GM21390 (cell line): ENCODE results near the gene GSKIP.

Experiments used
- ATAC-seq: cut with Tn5 transposase; IDR thresholded peaks from one replicate; pipeline ENCODE4 v1.9.1; 2021; ENCODE audit not compliant: unreplicated experiment

GSKIP gene

DNA sequence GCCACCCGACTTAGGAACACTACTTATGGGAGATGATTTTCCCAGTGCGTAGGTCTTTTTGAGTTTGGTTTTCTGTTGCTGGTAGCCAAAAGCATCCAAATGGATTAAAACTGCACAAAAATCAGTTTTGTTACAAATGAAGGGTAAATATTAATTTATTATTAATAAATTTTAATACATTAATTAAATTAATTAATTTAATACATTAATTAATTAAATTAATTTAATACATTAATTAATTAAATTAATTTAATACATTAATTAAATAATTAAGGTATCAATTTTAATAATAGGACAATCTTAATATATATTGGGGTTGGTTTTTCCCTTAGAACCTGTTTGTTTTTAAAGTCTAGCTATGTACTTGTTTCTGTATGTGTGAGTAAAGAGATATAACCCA is 52.2 kb downstream of the GSKIP start:
- ATAC-seq: no peak

DNA sequence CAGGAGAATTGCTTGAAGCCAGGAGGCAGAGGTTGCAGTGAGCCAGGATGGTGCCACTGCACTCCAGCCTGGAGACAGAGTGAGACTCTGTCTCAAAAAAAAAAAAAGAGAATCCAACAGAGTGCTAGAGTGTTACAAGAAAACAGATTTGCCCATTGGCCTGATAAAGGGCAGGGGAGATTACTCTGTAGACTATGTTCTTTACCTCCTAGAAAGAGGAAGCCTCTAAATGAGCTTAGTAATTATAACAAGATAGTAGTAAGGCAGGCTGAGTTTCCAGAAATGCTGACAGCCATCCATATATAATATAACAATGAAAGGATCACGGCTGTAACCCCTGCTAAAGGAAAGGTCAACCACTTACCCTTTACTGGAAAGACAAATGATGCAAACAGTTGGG is 53.0 kb downstream of the GSKIP start:
- no peak for ATAC-seq

DNA sequence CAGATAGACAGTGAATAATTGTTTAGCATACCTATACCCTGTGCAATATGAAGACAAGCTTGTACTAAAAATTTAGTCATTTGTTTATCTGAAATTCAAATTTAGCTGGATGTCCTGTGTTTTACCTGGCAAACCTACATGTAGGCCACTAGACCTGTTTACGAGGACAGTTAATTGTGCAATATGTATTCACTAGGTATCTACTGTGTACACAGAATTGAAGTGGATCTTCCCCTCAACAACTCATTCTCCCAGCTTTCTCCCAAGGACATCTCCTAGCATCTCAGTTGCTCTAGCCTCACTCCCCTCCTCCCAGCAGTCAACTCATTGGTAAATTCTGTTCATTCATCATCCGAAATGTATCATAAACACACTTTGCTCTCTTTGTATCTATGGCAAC is 53.9 kb downstream of the GSKIP start:
- no peak for ATAC-seq

DNA sequence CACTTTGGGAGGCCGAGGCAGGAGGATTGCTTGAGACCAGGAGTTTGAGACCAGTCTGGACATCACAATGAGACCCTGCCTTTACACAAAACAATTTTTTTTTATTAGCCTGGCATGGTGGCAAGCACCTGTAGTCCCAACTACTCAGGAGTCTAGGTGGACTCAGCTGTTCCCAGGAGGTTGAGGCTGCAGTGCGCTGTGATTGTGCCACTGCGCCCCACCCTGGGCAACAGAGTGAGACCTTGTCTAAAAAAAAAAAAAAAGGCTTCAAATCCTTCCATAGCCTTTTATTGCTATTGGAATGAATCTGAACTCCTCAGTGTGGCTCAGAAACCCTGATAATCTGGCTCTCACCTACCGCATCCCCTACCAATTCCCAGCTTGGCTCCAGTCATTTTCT is 54.7 kb downstream of the GSKIP start:
- ATAC-seq: no peak

DNA sequence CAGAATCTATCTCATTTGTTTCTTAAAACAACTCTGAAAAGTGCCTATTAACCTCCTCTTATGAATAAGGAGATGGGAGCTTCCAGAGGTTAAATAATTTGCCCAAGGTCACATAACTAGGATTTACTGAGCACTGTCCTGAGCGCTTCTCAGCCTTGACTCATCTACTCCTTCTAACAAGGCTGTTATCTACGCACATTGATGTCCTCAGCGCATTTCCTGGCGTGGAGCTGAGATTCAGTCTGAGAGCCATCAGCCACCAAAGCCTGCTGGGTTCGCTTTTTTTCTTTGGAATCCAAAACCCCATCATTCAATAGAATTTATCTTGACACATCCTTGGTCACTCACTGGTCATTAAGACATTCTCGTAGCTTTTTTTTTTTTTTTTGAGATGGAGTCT is 57.9 kb downstream of the GSKIP start:
- ATAC-seq: no peak

DNA sequence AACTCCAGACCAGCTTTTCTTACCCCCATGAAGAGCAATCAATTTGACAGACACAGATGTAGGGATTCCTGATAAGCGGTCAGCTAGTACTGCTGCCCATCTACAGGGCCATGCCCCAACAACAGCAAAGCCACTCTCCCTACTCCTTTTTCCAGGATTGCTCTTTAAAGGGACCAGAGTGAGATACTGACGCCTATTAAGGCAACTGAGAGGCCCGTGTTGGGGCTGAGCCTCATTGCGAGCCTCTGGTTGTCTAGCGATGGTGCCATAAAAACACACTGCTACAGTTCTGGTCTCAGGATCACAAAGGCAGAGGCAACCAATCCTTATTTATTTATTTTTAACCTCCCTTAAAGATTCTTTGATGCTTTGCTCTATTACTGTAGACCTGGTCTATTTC is 59.7 kb downstream of the GSKIP start:
- ATAC-seq: no peak

DNA sequence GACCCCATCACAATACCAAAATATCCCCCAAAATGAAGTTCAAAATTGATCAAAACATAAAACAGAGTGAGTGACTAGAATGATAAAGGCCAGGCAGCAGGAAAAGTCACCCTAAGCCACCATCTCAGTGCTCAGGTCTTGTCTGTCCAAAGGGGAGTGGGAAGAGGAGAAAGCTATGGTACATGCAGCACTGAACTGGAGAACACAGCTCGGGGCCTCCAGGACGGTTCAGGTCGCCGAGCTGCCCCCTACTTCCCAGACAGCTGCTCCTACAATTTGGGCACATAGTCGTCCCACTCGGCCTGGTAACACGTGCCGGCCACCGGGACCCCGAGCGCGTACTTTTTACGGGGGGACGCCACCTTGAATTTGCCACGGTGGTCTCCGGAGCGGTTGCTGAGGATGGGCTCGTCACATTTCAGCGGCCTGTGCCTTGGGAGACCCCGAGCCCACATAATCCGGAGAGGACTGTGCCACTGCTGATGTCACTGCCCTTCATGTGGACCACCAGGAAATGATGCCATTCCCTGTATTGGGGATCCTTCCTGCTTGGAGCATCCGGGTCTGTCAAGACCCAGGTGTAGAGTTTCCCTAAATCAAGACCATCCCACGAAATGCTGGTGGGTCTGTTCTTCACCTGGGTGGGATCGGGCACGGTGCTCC is 60.3 kb downstream of the GSKIP start:
- ATAC-seq: no peak

DNA sequence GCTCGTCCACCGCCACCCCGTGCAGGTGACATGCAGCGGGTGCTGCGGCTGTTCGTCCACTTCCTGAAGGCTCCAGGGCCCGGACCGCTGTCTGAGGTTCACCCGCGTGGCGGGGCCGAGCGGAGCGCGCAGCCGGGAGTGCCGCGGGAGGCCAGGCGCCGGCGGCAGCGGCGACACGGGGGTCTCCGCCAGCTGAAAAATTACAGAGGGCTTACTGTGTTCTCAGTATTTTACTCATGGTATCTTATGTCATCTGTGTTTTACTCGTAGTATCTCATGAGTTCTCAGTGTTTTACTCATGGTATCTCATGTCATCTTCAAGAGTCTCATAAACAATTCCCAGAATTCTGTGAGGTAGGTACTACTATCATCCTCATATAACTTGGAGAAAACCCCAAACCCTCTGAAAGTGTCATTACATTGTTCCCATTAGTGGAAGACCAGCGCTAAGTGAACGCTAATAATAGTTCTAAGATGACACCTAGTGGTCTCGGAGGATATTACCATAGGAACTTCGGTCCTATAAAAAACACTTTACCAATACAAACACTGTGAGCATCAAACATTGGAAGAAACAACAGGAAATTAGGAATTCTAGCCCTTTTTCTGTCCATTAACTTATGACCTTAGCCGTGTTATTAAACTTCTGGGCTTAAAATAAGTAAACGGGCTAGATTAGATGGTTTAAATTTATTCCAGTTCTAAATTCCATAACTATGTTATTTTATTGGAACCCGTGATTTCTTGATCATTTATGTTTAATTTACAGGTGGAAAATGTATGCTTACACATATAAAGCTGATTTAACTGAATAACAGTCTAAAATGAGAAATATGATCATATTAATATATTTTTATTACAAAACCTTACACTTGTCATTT is 61.0 kb downstream of the GSKIP start:
- ATAC-seq: peak; percentile 91

DNA sequence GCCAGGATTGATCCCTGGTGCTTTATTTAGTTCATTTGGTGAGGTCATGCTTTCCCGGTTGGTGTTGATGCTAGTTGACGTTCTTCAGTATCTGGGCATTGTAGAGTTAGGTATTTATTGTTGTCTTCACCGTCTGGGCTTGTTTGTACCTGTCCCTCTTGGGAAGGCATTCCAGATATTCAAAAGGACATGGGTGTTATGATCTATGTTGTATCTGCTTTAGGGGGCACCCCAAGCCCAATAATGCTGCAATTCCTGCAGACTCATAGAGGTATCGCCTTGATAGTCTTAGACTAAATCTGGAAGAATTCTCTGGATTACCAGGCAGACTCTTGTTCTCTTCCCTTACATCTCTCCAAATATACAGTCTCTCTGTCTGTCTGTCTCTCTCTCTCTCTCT is 70.7 kb downstream of the GSKIP start:
- no peak for ATAC-seq
